ENCODE data around the gene TM9SF1. TPM values are rescaled to one million over a fixed set of nuclear protein-coding genes. Genes with fewer than 3 reads are reported as not detected.

The TM9SF1 gene
- total and polyA plus RNA-seq, 9 of the 15 experiments (the other 6 are each of a cell fraction or from before 2014, with no cell fraction given) = 5.3 to 20.3 (median 11.8) TPM

DNA sequence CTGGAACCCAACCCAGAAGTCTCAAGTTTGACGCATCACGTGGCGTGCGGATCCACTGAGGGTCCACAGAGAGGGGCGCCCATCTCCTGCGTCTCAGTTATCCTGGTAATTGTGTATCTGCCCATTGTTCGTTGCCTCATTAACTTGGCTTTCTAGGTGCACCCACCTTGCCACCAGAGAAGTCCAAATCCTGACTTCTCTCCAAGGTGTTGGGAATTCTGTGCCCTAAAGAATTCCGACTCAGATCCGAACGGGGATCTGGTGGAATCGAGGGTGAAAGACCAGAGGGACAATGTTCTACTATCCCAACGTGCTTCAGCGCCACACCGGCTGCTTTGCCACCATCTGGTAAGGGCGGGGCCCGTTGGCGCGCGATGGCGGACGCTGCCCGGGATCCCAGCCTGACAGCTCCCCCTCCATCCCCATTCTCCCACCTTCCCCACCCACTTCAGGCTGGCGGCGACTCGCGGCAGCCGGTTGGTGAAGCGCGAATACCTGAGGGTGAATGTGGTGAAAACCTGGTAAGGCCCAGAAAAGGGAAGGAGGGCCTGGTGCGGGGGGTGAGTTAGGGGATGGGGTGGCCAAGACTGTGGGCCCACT, 22.9 kb downstream of the TM9SF1 start:
- POLR2A ChIA-PET = interaction anchor here (0.5 to 1.3 kb wide), 3 partner anchors 11 to 43 kb away, joined by 3 to 7 read pairs (median 3); partner anchors contain the start of genes IRF9, MDP1 and PSME1
- H4K20me1 ChIP-seq (replicated peaks; ENCODE audit: control insufficient read depth, insufficient read depth, low read length) = no peaks in the 10 kb centered on the region
- H3K4me2 ChIP-seq (ENCODE audit: insufficient read depth, low read length) = no peak overlapping the region
- no peaks in the 10 kb centered on the region; a peak in 3 of 5 replicates for H3K4me1 ChIP-seq (replicated peaks in 1 of 2; ENCODE audit: control insufficient read depth in 2 of 2, insufficient read depth in 2 of 2, low read length in 2 of 2)
- no peaks in the 10 kb centered on the region for H3K9me1 ChIP-seq (ENCODE audit: control insufficient read depth, insufficient read depth, low read length)
- intact Hi-C loops (cut with micrococcal nuclease) = no loop called here
- no peak overlapping the region for H3K27ac ChIP-seq (ENCODE audit: extremely low read depth, low read depth, low read length)
- in situ Hi-C loops (cut with MboI) = no loop called here
- FAIRE-seq (no peak), ATAC-seq (no peak), DNase-seq (ENCODE audit: extremely low read depth in 1 of 4, low spot score in 3 of 4) (no peak)
- H3K9ac ChIP-seq (ENCODE audit: insufficient read depth in 1 of 2, low read depth in 2 of 2, low read length in 2 of 2) = no peak overlapping the region
- H3K4me3 ChIP-seq = no peak overlapping the region
- H3K36me3 ChIP-seq (ENCODE audit: control insufficient read depth, insufficient read depth, low read length) = no peaks in the 10 kb centered on the region; the same call in 2 of the 3 replicates
- no TSS peak for BruUV-seq (replicated peaks)
- no peaks in the 10 kb centered on the region for H3K9me3 ChIP-seq (replicated peaks; ENCODE audit: control insufficient read depth, insufficient read depth, low read depth, low read length)
- CTCF ChIA-PET (ENCODE audit: low intra/inter-chr PET ratio) = no interaction called here
- no peaks in the 10 kb centered on the region for H3K79me2 ChIP-seq (ENCODE audit: control insufficient read depth, insufficient read depth, low read length)
- H3K27me3 ChIP-seq (ENCODE audit: control insufficient read depth in 2 of 2, insufficient read depth in 2 of 2, low read length in 2 of 2) = no peaks in the 10 kb centered on the region
- H2AFZ ChIP-seq (ENCODE audit: low read depth, low read length) = no peak overlapping the region
- WGBS (ENCODE audit: insufficient coverage, low coverage, missing lambda C conversion rate) = 90% methylated on average over 19 of the region's 30 CpGs
- TF ChIP-seq CBFB (CRISPR knock-in tag; IDR thresholded peaks at IDR 0.05) = no peak
- TF ChIP-seq ZNF316 (IDR thresholded peaks at IDR 0.05) = no peak
- no peak for TF ChIP-seq NFE2 (IDR thresholded peaks at IDR 0.05; ENCODE audit: low read depth)
- no peak for TF ChIP-seq RFX7 (CRISPR knock-in tag; IDR thresholded peaks at IDR 0.05)
- TF ChIP-seq ILF3 (IDR thresholded peaks at IDR 0.05; ENCODE audit: borderline replicate concordance) = no peak
- TF ChIP-seq, protein P1, sequence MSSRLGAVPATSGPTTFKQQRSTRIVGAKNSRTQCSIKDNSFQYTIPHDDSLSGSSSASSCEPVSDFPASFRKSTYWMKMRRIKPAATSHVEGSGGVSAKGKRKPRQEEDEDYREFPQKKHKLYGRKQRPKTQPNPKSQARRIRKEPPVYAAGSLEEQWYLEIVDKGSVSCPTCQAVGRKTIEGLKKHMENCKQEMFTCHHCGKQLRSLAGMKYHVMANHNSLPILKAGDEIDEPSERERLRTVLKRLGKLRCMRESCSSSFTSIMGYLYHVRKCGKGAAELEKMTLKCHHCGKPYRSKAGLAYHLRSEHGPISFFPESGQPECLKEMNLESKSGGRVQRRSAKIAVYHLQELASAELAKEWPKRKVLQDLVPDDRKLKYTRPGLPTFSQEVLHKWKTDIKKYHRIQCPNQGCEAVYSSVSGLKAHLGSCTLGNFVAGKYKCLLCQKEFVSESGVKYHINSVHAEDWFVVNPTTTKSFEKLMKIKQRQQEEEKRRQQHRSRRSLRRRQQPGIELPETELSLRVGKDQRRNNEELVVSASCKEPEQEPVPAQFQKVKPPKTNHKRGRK (tag; IDR thresholded peaks at IDR 0.05) = no peak
- no peak for TF ChIP-seq ESRRB (CRISPR knock-in tag; IDR thresholded peaks at IDR 0.05; ENCODE audit: borderline replicate concordance)
- no peak for TF ChIP-seq CBX3 (IDR thresholded peaks at IDR 0.05; ENCODE audit: borderline replicate concordance in 1 of 2, low read length in 2 of 2)
- no peak for TF ChIP-seq ASH1L (IDR thresholded peaks at IDR 0.05; ENCODE audit: borderline replicate concordance, low read depth, partially characterized antibody)
- TF ChIP-seq SAFB2 (IDR thresholded peaks at IDR 0.05; ENCODE audit: borderline replicate concordance, low read depth, low read length, severe bottlenecking) = no peak
- TF ChIP-seq, protein P2, sequence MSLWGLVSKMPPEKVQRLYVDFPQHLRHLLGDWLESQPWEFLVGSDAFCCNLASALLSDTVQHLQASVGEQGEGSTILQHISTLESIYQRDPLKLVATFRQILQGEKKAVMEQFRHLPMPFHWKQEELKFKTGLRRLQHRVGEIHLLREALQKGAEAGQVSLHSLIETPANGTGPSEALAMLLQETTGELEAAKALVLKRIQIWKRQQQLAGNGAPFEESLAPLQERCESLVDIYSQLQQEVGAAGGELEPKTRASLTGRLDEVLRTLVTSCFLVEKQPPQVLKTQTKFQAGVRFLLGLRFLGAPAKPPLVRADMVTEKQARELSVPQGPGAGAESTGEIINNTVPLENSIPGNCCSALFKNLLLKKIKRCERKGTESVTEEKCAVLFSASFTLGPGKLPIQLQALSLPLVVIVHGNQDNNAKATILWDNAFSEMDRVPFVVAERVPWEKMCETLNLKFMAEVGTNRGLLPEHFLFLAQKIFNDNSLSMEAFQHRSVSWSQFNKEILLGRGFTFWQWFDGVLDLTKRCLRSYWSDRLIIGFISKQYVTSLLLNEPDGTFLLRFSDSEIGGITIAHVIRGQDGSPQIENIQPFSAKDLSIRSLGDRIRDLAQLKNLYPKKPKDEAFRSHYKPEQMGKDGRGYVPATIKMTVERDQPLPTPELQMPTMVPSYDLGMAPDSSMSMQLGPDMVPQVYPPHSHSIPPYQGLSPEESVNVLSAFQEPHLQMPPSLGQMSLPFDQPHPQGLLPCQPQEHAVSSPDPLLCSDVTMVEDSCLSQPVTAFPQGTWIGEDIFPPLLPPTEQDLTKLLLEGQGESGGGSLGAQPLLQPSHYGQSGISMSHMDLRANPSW (CRISPR knock-in tag; IDR thresholded peaks at IDR 0.05) = no peak
- no peak for TF ChIP-seq TCF7L2 (IDR thresholded peaks at IDR 0.05; ENCODE audit: low read depth, low read length)
- TF ChIP-seq ZNF146 (CRISPR knock-in tag; IDR thresholded peaks at IDR 0.05; ENCODE audit: unreplicated experiment) = no peak
- TF ChIP-seq GATAD2B (IDR thresholded peaks at IDR 0.05; ENCODE audit: borderline replicate concordance) = no peak
- no peak for TF ChIP-seq ZNF253 (CRISPR knock-in tag; conservative IDR thresholded peaks at IDR 0.05)
- no peak for TF ChIP-seq TFAM (CRISPR knock-in tag; conservative IDR thresholded peaks at IDR 0.05)
- no peak for TF ChIP-seq KDM5B (IDR thresholded peaks at IDR 0.05; ENCODE audit: insufficient replicate concordance, low read depth, low read length)
